ENCODE data around the gene ELOF1. TPM values are rescaled to one million over a fixed set of nuclear protein-coding genes. Genes with fewer than 3 reads are reported as not detected.

Gene ELOF1
- polyA plus RNA-seq, 2 of the 4 experiments (the other 2 are of a cell fraction), result 47.9 to 97.3 TPM

DNA sequence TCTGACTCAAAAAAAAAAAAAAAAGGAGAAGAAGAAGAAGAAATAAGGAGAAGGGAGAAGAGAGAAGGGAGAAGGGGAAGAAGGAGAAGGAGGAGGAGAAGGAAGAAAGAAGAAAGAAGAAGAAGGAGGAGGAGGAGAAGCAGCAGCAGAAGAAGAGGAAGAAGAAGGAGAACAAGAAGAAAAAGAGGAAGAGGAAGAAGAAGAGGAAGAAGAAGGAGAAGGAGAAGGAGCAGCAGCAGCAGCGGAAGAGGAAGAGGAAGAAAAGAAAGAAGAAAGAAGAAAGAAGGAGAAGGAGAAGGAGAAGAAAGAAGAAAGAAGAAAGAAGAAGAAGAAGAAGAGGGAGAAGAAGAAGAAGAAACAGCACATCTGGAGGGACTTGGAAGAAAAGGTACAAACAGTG lies 24.5 kb downstream of the ELOF1 start:
- FAIRE-seq, result no peak
- no peak for DNase-seq (ENCODE audit: low read depth in 1 of 2, low spot score in 1 of 2)
- WGBS (ENCODE audit: missing lambda C conversion rate), result 100% methylated on average over 1 of the region's 1 CpG
- Histone ChIP-seq H3K4me2 (no peak overlapping the region), H3K27ac (no peak overlapping the region), H3K9me3 (no peaks in the 10 kb centered on the region), H3K4me3 (no peak overlapping the region), H3K4me1 (peaks cover 26% of the 10 kb centered on the region)
- CTCF ChIA-PET, result interaction anchor here (1.1 to 2.5 kb wide), 2 partner anchors 24 to 151 kb away, joined by 3 to 11 read pairs; partner anchors contain the start of gene ELOF1
- TF ChIP-seq EHMT2 (IDR thresholded peaks at IDR 0.05; ENCODE audit: low read depth) (no peak), EP300 (IDR thresholded peaks at IDR 0.05) (no peak), PHF8 (IDR thresholded peaks at IDR 0.05; ENCODE audit: borderline replicate concordance, low read depth) (no peak), SREBF2 (IDR thresholded peaks at IDR 0.05) (no peak), NPAS2 (CRISPR knock-in tag; IDR thresholded peaks at IDR 0.05; ENCODE audit: borderline replicate concordance) (no peak), JUN (IDR thresholded peaks at IDR 0.05) (no peak), NFE2L2 (conservative IDR thresholded peaks at IDR 0.05; ENCODE audit: low read length) (no peak), FOSL2 (IDR thresholded peaks at IDR 0.05) (no peak), FOSL2 (CRISPR knock-in tag; IDR thresholded peaks at IDR 0.05) (no peak), HEYL (CRISPR knock-in tag; IDR thresholded peaks at IDR 0.05) (no peak), BHLHE40 (IDR thresholded peaks at IDR 0.05; ENCODE audit: low read depth, low read length) (no peak), MAZ (IDR thresholded peaks at IDR 0.05; ENCODE audit: borderline replicate concordance, low read depth, low read length) (no peak), KDM5A (IDR thresholded peaks at IDR 0.05) (no peak)
- TF ChIP-seq, protein P1, sequence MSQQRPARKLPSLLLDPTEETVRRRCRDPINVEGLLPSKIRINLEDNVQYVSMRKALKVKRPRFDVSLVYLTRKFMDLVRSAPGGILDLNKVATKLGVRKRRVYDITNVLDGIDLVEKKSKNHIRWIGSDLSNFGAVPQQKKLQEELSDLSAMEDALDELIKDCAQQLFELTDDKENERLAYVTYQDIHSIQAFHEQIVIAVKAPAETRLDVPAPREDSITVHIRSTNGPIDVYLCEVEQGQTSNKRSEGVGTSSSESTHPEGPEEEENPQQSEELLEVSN (IDR thresholded peaks at IDR 0.05; ENCODE audit: borderline replicate concordance, low read depth), result no peak
- POLR2A ChIA-PET, result no interaction called here
- ATAC-seq, result no peak

DNA sequence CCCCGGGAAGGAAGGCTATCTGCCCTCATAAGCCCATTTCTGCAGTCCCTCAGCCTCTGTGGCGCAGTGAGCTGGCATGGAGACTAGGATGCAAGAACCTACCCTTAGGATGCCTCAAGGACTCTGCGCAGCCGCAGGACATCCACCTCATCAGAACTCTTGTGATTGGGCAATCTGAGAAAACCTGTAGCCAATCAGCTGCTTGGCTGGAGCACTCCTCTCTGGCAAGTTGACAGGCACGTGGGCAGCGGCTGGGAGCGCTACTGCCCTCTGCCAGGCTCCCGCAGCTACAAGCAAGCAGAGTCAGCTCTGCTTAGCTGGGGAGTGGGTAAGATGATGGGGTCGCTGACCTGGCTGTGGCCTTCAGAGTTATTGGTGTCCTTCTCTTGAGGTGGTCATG lies 28.6 kb downstream of the ELOF1 start:
- TF ChIP-seq MAFK (IDR thresholded peaks at IDR 0.05; ENCODE audit: partially characterized antibody) (no peak), ZFP36 (IDR thresholded peaks at IDR 0.05; ENCODE audit: borderline replicate concordance, partially characterized antibody) (no peak), FOSL2 (IDR thresholded peaks at IDR 0.05) (no peak), FOSL2 (CRISPR knock-in tag; IDR thresholded peaks at IDR 0.05) (no peak), ESRRA (IDR thresholded peaks at IDR 0.05; ENCODE audit: borderline replicate concordance, low read length) (no peak), FOXS1 (CRISPR knock-in tag; IDR thresholded peaks at IDR 0.05) (no peak), RAD21 (conservative IDR thresholded peaks at IDR 0.05 in 1 of 2, IDR thresholded peaks at IDR 0.05 in 1 of 2) (0 out of 5 replicates have a peak, but pooled peaks of 1 of the 2 experiments have one; percentile 6), POLR2AphosphoS2 (conservative IDR thresholded peaks at IDR 0.05; ENCODE audit: low read length) (no peak), HOXB5 (CRISPR knock-in tag; IDR thresholded peaks at IDR 0.05) (no peak), EHF (CRISPR knock-in tag; IDR thresholded peaks at IDR 0.05) (no peak), ZC3H11A (IDR thresholded peaks at IDR 0.05) (no peak), BHLHE40 (IDR thresholded peaks at IDR 0.05; ENCODE audit: low read depth, low read length) (peak; percentile 65), CHD2 (IDR thresholded peaks at IDR 0.05; ENCODE audit: low read length, partially characterized antibody) (no peak), EP300 (IDR thresholded peaks at IDR 0.05) (no peak)
- TF ChIP-seq, protein P2, sequence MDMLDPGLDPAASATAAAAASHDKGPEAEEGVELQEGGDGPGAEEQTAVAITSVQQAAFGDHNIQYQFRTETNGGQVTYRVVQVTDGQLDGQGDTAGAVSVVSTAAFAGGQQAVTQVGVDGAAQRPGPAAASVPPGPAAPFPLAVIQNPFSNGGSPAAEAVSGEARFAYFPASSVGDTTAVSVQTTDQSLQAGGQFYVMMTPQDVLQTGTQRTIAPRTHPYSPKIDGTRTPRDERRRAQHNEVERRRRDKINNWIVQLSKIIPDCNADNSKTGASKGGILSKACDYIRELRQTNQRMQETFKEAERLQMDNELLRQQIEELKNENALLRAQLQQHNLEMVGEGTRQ (IDR thresholded peaks at IDR 0.05), result peak; percentile 58
- TF ChIP-seq, protein P3, sequence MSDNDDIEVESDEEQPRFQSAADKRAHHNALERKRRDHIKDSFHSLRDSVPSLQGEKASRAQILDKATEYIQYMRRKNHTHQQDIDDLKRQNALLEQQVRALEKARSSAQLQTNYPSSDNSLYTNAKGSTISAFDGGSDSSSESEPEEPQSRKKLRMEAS (IDR thresholded peaks at IDR 0.05), result peak; percentile 91
- TF ChIP-seq, protein P1 (IDR thresholded peaks at IDR 0.05; ENCODE audit: borderline replicate concordance, low read depth), result peak; percentile 48; the same call in 1 of the 2 replicates
- TF ChIP-seq, protein P4, sequence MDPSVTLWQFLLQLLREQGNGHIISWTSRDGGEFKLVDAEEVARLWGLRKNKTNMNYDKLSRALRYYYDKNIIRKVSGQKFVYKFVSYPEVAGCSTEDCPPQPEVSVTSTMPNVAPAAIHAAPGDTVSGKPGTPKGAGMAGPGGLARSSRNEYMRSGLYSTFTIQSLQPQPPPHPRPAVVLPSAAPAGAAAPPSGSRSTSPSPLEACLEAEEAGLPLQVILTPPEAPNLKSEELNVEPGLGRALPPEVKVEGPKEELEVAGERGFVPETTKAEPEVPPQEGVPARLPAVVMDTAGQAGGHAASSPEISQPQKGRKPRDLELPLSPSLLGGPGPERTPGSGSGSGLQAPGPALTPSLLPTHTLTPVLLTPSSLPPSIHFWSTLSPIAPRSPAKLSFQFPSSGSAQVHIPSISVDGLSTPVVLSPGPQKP (IDR thresholded peaks at IDR 0.05; ENCODE audit: low read depth, low read length), result no peak
- Histone ChIP-seq H3K9me3 (no peaks in the 10 kb centered on the region), H3K4me3 (no peak overlapping the region), H3K4me2 (no peak overlapping the region), H3K4me1 (peaks cover 24% of the 10 kb centered on the region), H3K27ac (peak overlapping the region in 1 of 2 experiments; percentile 50; a peak in 2 of 6 replicates)
- WGBS (ENCODE audit: missing lambda C conversion rate), result 47% methylated on average over 9 of the region's 9 CpGs
- ChIA-PET POLR2A (no interaction called here), CTCF (interaction anchor here (0.9 kb wide), 1 partner anchor 8 kb away, joined by 4 read pairs; the partner anchor contains the start of gene CNN1)
- ATAC-seq, result peak in 1 of 2 experiments; percentile 18; a peak in 3 of 6 replicates
- peak; percentile 56 to 89 for DNase-seq (ENCODE audit: low read depth in 1 of 2, low spot score in 1 of 2)
- FAIRE-seq, result no peak
